IPS-15b (cell line): ENCODE measurements around the gene MTA1.

ENCODE experiments used
- H3K27me3 ChIP-seq: one replicate; pipeline ENCODE4 v1.6.1; 2013; ENCODE audit warnings: low read length; ENCODE audit not compliant: control insufficient read depth, insufficient read depth
- H3K36me3 ChIP-seq: one replicate; pipeline ENCODE4 v1.6.1; 2013; ENCODE audit warnings: low read length; ENCODE audit not compliant: control insufficient read depth, insufficient read depth
- H3K4me1 ChIP-seq: one replicate; pipeline ENCODE4 v1.6.1; 2013; ENCODE audit warnings: mild to moderate bottlenecking, low read length; ENCODE audit not compliant: control insufficient read depth, insufficient read depth
- H3K4me3 ChIP-seq: one replicate; pipeline ENCODE4 v1.5.1; 2013; ENCODE audit warnings: low read depth, low read length
- H3K9ac ChIP-seq: one replicate; pipeline ENCODE4 v1.6.1; 2013; ENCODE audit warnings: low read depth, mild to moderate bottlenecking, low read length
- H3K9me3 ChIP-seq: one replicate; pipeline ENCODE4 v1.6.1; 2013; ENCODE audit warnings: mild to moderate bottlenecking, low read length; ENCODE audit not compliant: control insufficient read depth, insufficient read depth

MTA1 gene

DNA sequence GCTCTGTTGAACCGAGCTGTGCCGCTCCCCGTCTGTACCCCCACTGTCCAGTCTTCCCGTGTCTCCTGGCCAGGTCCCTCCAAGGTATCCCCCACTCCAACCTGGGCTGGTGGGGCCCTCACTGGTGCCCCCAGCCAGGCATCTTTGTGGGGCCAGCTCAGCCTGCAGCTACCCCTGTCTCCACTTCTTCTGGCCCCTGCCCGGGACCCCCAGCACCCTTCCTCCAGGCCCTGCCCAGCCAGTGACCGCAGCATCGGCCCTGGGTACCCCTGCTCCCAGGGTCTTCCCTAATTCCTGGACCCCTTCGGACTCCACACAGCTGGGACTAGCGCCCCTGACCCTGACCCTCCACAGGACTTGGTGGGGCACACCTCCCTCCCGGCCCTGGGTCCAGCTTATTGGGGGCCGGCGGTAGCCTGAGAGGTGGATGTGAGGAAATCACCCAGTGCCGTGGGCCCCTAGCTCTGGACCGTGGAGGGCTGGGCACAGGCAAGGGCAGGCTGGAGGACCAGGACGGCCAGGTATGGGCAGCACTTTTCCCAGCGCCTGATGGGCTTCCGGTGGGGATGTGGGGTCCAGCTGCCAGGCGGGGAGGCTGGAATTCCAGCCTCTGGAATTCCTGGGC lies 63.0 kb downstream of the MTA1 start:
- Histone ChIP-seq H3K4me3 (no peak overlapping the region), H3K4me1 (peaks cover 3% of the 10 kb centered on the region), H3K36me3 (peaks cover 3% of the 10 kb centered on the region), H3K9me3 (no peaks in the 10 kb centered on the region), H3K27me3 (peaks cover 65% of the 10 kb centered on the region), H3K9ac (no peak overlapping the region)

DNA sequence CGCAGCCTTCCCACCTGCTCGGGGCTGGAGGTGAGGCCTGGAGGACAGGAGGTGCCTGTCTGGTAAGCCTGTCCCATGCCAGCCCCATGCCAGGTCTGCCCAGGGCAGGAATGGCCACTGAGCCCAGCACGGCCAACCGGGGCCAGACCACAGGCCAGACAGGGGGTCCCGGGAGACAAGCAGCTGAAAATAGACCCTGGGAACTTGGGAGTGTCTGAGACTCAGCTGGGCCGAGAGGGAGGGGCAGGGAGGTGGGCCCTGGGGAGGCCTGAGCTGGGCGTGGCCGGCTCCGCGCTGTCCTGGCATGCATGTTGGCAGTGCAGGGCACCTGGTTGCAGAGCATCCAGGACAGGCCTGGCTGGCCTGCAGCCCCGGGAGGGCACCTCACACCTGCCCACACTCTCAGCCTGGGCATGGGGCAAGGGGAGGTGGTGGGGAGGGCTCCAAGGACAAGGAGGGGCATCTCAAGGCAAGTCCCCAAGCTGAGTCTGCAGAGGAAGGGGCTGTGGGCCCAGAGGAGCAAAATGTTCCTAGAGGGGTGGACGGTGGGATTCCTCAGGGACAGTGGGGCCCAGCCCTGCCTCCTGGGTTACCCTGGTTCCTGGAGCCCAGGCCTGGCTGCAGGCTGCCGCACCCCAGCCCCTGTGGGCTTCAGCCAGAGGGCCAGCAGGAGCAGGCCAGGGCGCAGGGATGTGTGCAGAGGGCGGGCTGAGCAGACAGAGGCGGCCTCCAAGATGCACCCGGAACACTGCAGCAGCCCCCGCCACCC lies 63.9 kb downstream of the MTA1 start:
- H3K9me3 ChIP-seq, result no peaks in the 10 kb centered on the region
- H3K4me1 ChIP-seq, result peaks cover 3% of the 10 kb centered on the region
- no peak overlapping the region for H3K9ac ChIP-seq
- H3K4me3 ChIP-seq, result no peak overlapping the region
- H3K36me3 ChIP-seq, result peaks cover 3% of the 10 kb centered on the region
- H3K27me3 ChIP-seq, result peaks cover 67% of the 10 kb centered on the region

DNA sequence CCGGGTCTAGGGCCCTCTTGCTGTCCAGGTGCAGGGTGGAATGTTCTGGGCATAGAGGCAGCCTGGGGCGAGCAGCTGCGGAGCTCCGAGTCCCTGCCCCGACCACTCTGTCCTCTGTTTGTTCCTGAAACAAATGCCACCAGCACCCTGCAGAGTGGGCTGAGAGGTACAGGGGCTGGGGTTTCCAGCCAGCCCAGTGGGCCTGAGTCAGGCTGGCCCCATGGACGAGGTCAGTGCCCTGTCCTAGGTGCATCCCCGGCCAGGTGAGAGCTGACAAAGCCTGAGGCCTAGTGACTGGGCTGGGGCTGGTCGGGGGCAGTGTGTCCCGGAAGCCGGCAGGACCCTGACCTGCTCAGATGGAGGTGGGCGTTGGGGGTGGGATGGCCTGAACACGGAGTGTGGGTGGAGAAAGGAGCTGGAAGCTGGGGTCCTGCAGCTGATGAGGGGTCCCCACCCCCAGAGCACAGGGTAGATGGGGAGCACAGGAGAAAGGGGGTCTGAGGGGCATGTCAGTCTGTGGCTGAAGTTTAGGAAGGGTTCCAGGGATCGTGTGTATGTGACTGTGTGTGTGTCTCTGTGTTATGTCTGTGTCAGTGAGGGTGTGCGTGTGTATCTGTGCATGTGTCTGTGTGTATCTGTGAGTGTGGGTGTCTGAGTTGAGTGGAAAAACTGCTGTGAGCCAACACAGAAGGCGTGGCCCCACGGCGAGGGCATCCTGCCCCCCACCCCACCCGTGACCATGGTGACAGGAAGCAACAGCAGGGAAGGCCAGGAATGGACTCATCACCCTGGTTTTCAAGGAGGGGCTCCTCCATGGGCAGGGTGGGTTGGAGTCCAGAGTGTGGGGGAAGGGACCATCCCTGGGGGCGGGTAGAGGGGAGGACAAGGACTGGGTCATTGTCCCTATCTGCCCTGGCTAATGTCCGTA lies 64.7 kb downstream of the MTA1 start:
- H3K27me3 ChIP-seq, result peaks cover 69% of the 10 kb centered on the region
- H3K4me3 ChIP-seq, result no peak overlapping the region
- peaks cover 3% of the 10 kb centered on the region for H3K36me3 ChIP-seq
- H3K4me1 ChIP-seq, result peaks cover 3% of the 10 kb centered on the region
- no peaks in the 10 kb centered on the region for H3K9me3 ChIP-seq
- no peak overlapping the region for H3K9ac ChIP-seq

DNA sequence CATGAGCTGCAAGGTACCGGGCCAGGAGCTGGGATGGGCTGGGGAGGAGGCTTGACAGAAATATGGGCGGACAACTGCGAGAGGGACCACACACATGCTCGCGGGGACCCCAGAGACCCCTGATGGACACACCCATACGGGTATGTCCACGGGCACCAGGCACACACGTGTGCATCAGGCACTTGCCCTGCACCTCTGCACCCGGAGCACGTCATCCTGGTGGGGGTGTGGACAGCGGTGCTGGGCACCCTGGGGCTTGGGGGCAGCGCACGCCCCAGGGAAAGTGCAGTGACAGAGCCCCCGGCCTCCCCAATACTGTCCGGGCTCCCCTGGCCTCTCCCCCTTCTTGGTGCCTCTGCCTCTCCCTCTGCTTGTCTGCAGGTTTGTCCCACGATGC lies 65.4 kb downstream of the MTA1 start:
- Histone ChIP-seq H3K36me3 (no peaks in the 10 kb centered on the region), H3K27me3 (peaks cover 63% of the 10 kb centered on the region), H3K9ac (no peak overlapping the region), H3K9me3 (no peaks in the 10 kb centered on the region), H3K4me3 (no peak overlapping the region), H3K4me1 (peaks cover 3% of the 10 kb centered on the region)

DNA sequence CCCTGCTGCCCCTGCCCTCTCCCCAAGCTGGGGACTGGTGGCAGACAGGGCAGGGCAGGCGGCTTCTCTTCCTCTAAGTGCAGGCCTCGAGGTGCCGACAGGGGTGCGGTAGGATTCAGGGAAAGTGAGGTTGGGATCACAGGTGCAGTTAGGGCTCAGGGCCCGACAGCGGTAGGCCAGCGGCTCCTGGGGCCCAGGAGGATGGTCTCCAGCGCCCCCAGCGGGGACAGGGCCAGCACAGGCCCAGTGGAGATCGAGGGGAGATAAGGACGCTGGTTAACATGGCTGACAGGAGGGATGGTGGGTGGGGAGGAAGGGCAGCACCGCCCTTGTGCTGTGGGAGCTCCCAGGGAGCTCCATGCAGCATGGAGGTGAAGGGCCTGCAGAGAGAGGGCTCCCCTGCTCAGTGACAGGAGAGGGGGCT lies 66.1 kb downstream of the MTA1 start:
- Histone ChIP-seq H3K9ac (no peak overlapping the region), H3K9me3 (no peaks in the 10 kb centered on the region), H3K27me3 (peaks cover 55% of the 10 kb centered on the region), H3K4me3 (peak overlapping the region; percentile 19), H3K4me1 (peaks cover 3% of the 10 kb centered on the region), H3K36me3 (no peaks in the 10 kb centered on the region)

DNA sequence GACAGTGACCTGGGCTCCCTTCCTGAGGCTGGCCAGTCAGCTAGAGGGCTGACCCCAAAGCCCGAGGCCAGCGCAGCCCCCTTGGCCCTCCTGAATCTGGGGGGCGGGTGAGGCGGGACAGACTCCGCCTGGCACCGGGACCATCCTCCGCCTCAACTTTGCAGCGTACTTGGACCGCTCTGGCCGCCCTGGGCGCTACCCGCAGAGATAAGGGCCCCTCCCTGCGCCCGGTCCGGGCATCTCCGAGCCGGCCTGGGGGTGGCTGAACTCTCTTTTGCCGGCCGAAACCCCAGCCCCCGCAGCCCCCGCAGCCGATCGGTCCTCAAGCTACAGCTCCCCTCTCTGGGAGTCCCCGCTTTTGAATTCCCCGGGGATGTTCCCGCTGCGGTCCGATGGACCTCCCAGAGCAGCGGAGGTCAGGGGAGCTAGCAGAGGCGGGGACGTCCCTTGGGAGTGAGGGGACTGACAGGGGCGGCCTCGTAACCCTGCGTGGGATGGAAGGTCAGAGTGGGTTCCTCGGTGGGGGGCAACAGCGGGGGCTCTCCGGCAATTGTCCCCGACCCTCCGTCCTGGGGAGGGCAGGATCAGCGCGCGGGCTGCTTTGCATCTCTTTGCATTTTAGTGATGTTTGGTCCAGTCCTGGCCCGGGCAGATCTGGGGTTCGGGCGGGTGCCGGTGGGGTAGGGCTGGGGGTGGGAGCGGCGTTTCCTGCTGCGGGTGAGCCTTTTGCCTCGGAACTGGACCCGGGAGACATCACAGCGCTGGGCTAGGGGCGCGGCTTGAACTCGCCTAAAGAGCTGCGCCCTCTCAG lies 66.7 kb downstream of the MTA1 start, which contains the start of gene CRIP1:
TSS of gene CRIP1 (plus strand) at position 724 of the 811 bp plus-strand sequence. CDS start 374 bp downstream, outside the sequence.
- H3K9ac ChIP-seq, result no peak within 1 kb of the TSS

DNA sequence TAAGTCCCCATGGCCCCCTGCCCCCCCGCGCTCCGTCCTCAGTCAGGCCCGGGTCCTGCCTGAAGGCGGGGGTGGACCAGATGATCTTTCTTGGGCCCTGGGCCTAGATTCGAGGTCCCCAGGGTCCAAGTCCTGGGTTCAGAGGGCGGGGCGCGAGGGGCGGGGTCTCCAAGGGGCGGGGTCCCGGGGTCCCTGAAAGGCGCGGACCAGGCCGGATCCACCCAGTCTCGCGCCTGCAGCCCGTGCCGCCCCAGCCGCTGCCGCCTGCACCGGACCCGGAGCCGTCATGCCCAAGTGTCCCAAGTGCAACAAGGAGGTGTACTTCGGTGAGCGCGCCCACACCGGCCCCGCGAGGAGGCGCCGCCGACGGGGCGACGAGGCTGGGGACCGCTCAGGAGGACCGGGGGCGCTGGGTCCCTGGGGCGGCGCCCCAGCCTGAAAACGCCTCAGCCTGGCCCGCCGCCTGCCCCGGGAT lies 67.4 kb downstream of the MTA1 start:
- Histone ChIP-seq H3K4me3 (peak overlapping the region; percentile 22), H3K9me3 (no peaks in the 10 kb centered on the region), H3K4me1 (peaks cover 2% of the 10 kb centered on the region), H3K36me3 (peaks cover 3% of the 10 kb centered on the region), H3K9ac (no peak overlapping the region), H3K27me3 (peaks cover 48% of the 10 kb centered on the region)

More for the DNA sequence above, 66.7 kb downstream of the MTA1 start, which contains the start of gene CRIP1:
- Histone ChIP-seq H3K27me3 (peaks cover 50% of the 10 kb centered on the region), H3K9me3 (no peaks in the 10 kb centered on the region), H3K4me1 (peaks cover 3% of the 10 kb centered on the region), H3K36me3 (no peaks in the 10 kb centered on the region), H3K4me3 (peak within 1 kb of the TSS; percentile 22)

DNA sequence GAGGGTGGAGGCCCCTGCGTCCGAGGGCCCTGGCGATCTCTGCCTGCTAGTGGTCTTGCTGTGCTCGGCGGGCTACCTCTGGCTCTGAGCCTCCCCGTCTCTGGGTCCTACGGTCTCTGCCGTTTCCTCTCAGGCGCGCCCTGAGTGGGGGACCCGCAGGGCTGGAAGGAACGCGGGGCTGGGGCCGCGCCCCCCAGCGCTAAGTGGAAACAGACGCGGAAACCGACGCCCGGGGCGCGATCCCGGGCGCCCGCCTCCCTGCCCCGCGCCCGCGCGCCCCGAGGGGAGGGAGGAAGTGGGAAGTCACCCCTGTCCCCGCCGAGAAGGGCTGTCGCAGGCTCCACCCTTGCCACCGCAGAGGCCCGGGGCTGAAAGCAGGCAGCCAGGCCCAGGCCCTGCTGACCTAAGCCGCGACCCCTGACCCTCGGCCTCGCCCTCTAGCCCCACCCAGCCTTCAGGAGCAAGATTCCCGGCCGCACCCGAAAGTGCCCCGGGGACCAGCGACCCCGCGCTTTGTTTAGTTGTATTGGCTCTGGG lies 67.9 kb downstream of the MTA1 start:
- Histone ChIP-seq H3K9me3 (no peaks in the 10 kb centered on the region), H3K4me1 (no peaks in the 10 kb centered on the region), H3K27me3 (peaks cover 43% of the 10 kb centered on the region), H3K36me3 (peaks cover 5% of the 10 kb centered on the region), H3K4me3 (peak overlapping the region; percentile 22), H3K9ac (no peak overlapping the region)

DNA sequence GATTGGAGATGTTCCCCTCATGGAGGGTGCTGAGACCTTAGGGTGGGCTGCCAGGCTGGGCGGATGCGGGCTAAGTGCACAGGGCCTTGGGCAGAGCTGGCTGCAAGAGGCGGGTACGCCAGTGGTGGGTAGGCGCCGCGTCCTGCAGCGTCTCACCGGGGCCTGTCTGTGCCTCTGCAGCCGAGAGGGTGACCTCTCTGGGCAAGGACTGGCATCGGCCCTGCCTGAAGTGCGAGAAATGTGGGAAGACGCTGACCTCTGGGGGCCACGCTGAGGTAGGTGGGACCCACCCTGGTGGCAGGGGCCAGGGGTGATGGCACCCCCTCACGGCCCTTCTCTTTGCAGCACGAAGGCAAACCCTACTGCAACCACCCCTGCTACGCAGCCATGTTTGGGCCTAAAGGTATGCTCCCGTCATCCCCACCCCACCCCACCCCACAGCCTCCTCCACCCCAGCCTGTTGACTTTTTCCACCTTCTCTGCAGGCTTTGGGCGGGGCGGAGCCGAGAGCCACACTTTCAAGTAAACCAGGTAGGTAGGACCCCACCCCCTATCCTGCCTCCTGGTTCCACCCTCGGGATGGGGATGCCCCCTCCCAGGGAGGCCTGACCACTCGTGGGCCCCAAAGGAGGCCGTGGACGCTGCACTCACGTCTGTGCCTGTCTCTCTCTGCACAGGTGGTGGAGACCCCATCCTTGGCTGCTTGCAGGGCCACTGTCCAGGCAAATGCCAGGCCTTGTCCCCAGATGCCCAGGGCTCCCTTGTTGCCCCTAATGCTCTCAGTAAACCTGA lies 68.6 kb downstream of the MTA1 start:
- Histone ChIP-seq H3K4me1 (no peaks in the 10 kb centered on the region), H3K9ac (no peak overlapping the region)

DNA sequence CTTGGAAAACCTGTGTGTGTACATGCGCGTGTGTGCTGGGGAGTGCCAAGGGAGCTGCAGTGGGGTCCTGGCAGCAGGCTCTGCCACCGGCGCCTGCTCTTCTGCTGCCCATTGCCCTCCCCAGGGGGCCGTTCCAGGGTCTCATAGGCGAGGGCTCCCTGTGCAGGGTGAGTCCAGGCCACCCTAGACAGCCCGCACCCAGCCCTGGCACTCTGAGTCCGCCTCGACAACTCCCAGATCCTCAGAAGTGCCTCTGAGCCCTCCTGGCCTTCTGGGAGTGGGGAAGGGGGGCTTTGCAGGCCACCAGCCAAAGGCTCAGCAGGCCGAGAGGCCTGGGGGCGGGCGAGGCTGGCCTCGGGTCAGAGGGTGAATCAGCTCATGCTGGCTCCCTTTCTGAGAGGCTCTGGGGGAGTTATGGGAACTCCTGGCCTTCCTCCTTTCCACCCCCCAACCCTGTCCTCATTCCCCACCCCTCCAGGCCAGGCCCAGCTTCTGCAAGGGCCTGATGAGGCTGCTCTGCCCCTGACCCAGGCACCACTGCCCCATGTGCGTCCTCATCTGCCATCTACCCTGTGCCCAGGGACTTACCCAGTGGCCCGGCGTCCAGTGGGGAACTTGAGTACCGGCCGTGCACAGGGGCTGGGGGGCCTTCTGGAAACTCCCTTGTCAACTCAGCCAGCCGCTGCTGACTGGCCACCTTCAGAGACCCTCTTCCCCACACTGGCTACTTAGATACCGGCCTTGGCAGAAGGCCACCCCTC lies 69.3 kb downstream of the MTA1 start:
- Histone ChIP-seq H3K9ac (no peak overlapping the region), H3K4me3 (peak overlapping the region; percentile 39), H3K27me3 (peaks cover 43% of the 10 kb centered on the region), H3K36me3 (peaks cover 5% of the 10 kb centered on the region), H3K9me3 (no peaks in the 10 kb centered on the region), H3K4me1 (no peaks in the 10 kb centered on the region)

More for the DNA sequence above, 68.6 kb downstream of the MTA1 start:
- H3K9me3 ChIP-seq, result no peaks in the 10 kb centered on the region
- peaks cover 43% of the 10 kb centered on the region for H3K27me3 ChIP-seq
- peak overlapping the region; percentile 22 for H3K4me3 ChIP-seq
- H3K36me3 ChIP-seq, result peaks cover 5% of the 10 kb centered on the region
